Ovary (tissue), 3 donors: ENCODE data around the gene HHAT.

Experiments
- EP300 ChIP-seq: sonication (generic); formaldehyde crosslinking; IDR thresholded peaks from one replicate; pipeline ENCODE4 v1.6.1; 2017; ENCODE audit warnings: antibody characterized with exemption
- POLR2A ChIP-seq: fragments of 450-650 bp; IDR thresholded peaks from one replicate; pipeline ENCODE4 v1.6.1; 2017; ENCODE audit warnings: antibody characterized with exemption, mild to moderate bottlenecking, moderate library complexity
- TF ChIP-seq, protein P1 (sequence below), 3 donors: fragments of 450-650 bp in 2 of 3; fragments of 200-600 bp in 1 of 3; IDR thresholded peaks; one replicate each; pipeline versions ENCODE4 v1.5.1 to v1.8.0; 2016 to 2022; ENCODE audit warnings: antibody characterized with exemption in 3 of 3, mild to moderate bottlenecking in 1 of 3
- donor health status: DM: no; HTN: no; CAD: no.

DNA sequence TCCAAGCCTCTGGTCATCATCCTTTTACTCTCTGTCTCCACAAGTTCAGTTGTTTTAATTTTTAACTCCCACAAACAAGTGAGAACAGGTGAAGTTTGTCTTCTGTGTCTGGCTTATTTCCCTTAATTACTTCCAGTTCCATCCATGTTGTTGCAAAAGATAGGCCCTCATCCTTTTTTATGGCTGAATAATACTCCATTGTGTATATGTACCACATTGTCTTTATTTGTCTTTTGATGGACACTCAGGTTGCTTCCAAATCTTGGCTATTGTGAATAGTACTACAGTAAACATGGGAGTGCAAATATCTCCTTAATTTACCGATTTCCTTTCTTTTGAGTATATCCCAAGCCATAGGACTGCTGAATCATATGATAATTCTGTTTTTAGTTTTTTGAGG lies 262.5 kb downstream of the HHAT start:
- TF ChIP-seq, protein P1, sequence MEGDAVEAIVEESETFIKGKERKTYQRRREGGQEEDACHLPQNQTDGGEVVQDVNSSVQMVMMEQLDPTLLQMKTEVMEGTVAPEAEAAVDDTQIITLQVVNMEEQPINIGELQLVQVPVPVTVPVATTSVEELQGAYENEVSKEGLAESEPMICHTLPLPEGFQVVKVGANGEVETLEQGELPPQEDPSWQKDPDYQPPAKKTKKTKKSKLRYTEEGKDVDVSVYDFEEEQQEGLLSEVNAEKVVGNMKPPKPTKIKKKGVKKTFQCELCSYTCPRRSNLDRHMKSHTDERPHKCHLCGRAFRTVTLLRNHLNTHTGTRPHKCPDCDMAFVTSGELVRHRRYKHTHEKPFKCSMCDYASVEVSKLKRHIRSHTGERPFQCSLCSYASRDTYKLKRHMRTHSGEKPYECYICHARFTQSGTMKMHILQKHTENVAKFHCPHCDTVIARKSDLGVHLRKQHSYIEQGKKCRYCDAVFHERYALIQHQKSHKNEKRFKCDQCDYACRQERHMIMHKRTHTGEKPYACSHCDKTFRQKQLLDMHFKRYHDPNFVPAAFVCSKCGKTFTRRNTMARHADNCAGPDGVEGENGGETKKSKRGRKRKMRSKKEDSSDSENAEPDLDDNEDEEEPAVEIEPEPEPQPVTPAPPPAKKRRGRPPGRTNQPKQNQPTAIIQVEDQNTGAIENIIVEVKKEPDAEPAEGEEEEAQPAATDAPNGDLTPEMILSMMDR (IDR thresholded peaks at IDR 0.05), result no peak
- TF ChIP-seq EP300, result no peak
- no peak for TF ChIP-seq POLR2A
